Stimulated activated naive B cell treated with anti-CD40 and anti-IgM and Interleukin-4, amounts not matched to agents 10 μg/mL and 1 μg/mL and 100 μg/mL, for 72 hours (primary cell): ENCODE results near the gene TYSND1.
A peak's percentile ranks its signal among the peaks of the same experiment; 100 is the strongest.
"Not testable (repeated sequence)": the region's sequence is repeated elsewhere in the genome, so short reads cannot be mapped to it uniquely, and the experiment has no call there.

Experiments
- ATAC-seq, 2 donors: fragments of 150-1000 bp; cut with Tn5 transposase; replicated peaks; 2 replicates each; pipeline ENCODE4 v1.10.0; 2021; ENCODE audit warnings: moderate library complexity in 1 of 2
- DNase-seq: peaks from one replicate; pipeline ENCODE4 v3.0.0; 2021
- H3K27ac Mint-ChIP-seq: one replicate; pipeline ENCODE4 v1.8.0; 2022; ENCODE audit warnings: mild to moderate bottlenecking, mixed read lengths
- H3K27me3 Mint-ChIP-seq, 2 donors: one replicate each; pipeline ENCODE4 v1.8.0; 2022; ENCODE audit warnings: mixed read lengths in 2 of 2
- H3K36me3 Mint-ChIP-seq, 2 donors: one replicate each; pipeline ENCODE4 v1.8.0; 2022; ENCODE audit warnings: mixed read lengths in 2 of 2, mild to moderate bottlenecking in 1 of 2
- H3K4me1 Mint-ChIP-seq, 2 donors: one replicate each; pipeline ENCODE4 v1.8.0; 2022; ENCODE audit warnings: mixed read lengths in 2 of 2, mild to moderate bottlenecking in 1 of 2
- H3K4me3 Mint-ChIP-seq, 2 donors: one replicate each; pipeline ENCODE4 v1.8.0; 2022; ENCODE audit warnings: mild to moderate bottlenecking in 2 of 2, mixed read lengths in 2 of 2, moderate library complexity in 1 of 2
- H3K9me3 Mint-ChIP-seq, 2 donors: one replicate each; pipeline ENCODE4 v1.8.0; 2022; ENCODE audit warnings: mixed read lengths in 2 of 2, mild to moderate bottlenecking in 1 of 2

Gene TYSND1

DNA sequence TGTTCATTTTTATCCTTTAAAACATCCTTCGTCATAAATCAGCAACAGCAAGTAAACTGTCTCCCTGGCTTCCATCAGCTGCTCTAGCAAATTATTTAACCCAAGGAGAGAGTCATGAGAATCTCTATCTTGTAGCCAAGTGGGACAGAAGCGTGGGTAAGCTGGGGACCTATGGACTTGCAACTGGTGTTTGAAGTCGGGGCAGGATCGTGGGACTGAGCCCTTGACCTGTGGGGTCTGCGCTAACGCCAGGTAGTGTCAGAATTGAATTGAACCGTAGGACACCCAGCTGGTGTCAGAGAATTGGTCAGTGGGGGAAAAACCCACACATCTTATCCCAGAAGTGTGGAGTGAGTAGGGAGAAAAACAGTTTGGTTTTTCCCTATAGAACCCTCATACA lies 27.3 kb downstream of the TYSND1 start:
- DNase-seq (no peak), ATAC-seq (no peak)
- Mint-ChIP-seq H3K4me3 (no peak overlapping the region), H3K27ac (no peak overlapping the region), H3K4me1 (peaks cover 2 to 6% of the 10 kb centered on the region in 2 donors), H3K9me3 (no peaks in the 10 kb centered on the region), H3K27me3 (no peaks in the 10 kb centered on the region), H3K36me3 (peaks cover 24 to 30% of the 10 kb centered on the region in 2 donors)

- Mint-ChIP-seq H3K27me3 (no peaks in the 10 kb centered on the region), H3K9me3 (no peaks in the 10 kb centered on the region), H3K4me3 (no peak overlapping the region), H3K36me3 (peaks cover 26 to 33% of the 10 kb centered on the region in 2 donors), H3K27ac (no peak overlapping the region), H3K4me1 (peaks cover 2 to 6% of the 10 kb centered on the region in 2 donors)
- DNase-seq (no peak), ATAC-seq (no peak)
Observed at GRCh38 chr10:70118196-70118595, 28.3 kb downstream of the TYSND1 start.

GRCh38 chr10:70117646-70118045 lies 28.9 kb downstream of the TYSND1 start:
- DNase-seq (no peak), ATAC-seq (no peak)
- Mint-ChIP-seq H3K4me1 (peaks cover 5 to 6% of the 10 kb centered on the region in 2 donors), H3K36me3 (peaks cover 29 to 37% of the 10 kb centered on the region in 2 donors), H3K27me3 (no peaks in the 10 kb centered on the region), H3K27ac (no peak overlapping the region), H3K9me3 (no peaks in the 10 kb centered on the region), H3K4me3 (no peak overlapping the region)

DNA sequence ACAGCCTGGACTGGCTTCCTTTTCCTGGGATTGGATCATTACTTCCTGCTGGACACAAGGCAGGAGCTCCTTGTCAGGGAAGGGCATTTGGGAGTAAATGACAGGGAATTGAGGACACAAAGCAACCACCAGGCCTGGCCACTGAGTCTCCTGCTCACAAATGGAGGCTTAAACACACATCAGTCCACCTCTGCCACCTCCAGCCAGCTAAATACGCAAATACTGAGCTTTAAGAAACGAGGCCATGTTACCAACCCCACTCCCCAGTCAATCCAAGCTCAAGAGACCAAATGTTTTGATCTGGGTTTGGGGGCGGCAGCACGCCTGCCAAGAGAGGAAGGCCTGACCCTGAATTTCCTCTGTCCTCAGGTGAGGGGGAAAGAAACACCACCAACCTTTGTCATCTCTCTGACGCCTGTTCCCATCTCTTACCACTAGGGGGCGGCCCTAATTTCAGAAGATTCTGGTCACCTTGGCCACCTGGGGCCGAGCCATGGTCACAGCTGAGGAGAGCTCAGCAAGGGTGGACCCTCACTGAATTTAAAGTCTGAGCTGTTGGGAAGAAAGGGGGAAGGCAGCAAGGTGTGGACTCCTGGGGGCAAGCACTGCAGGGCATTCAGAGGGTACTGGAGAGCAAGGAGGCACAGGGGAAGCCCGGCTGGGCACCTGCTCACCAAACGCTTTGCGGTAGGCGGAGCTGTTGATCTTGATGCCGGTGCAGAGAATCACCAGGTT lies 30.4 kb downstream of the TYSND1 start:
- Mint-ChIP-seq H3K27me3 (no peaks in the 10 kb centered on the region), H3K4me1 (peaks cover 5 to 6% of the 10 kb centered on the region in 2 donors), H3K27ac (no peak overlapping the region), H3K36me3 (peaks cover 34 to 38% of the 10 kb centered on the region in 2 donors), H3K9me3 (no peaks in the 10 kb centered on the region), H3K4me3 (no peak overlapping the region)
- ATAC-seq: peak; percentile 75 to 81
- DNase-seq: peak; percentile 19

DNA sequence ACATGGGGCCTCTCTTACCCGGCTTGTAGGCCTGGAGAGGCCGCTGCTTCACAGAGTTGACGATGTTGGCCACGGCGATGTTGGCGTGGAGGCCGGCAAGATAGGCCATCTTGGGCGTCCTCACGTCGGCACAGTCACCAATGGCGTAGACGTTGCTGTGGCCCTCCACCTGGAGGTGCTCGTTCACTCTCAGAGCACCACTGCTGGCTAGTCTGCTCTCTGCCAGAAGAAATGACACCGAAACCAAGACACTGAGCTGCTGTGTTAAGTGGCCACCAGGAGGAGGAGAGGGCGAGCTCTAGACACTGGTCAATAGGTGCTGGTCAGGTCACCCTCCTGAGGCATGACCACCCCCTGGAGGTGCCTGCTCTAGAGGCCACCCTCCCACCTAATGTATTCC lies 31.6 kb downstream of the TYSND1 start:
- Mint-ChIP-seq H3K27ac (no peak overlapping the region), H3K4me1 (peaks cover 5 to 6% of the 10 kb centered on the region in 2 donors), H3K27me3 (no peaks in the 10 kb centered on the region), H3K36me3 (peaks cover 26 to 33% of the 10 kb centered on the region in 2 donors), H3K4me3 (no peak overlapping the region), H3K9me3 (no peaks in the 10 kb centered on the region)
- DNase-seq (no peak), ATAC-seq (no peak)

- no peak for ATAC-seq
- Mint-ChIP-seq H3K9me3 (no peaks in the 10 kb centered on the region), H3K4me3 (no peak overlapping the region), H3K27ac (no peak overlapping the region), H3K36me3 (peaks cover 26 to 34% of the 10 kb centered on the region in 2 donors), H3K27me3 (no peaks in the 10 kb centered on the region), H3K4me1 (peaks cover 7 to 11% of the 10 kb centered on the region in 2 donors)
- DNase-seq: no peak
Observed at GRCh38 chr10:70112071-70112470, 34.4 kb downstream of the TYSND1 start.

DNA sequence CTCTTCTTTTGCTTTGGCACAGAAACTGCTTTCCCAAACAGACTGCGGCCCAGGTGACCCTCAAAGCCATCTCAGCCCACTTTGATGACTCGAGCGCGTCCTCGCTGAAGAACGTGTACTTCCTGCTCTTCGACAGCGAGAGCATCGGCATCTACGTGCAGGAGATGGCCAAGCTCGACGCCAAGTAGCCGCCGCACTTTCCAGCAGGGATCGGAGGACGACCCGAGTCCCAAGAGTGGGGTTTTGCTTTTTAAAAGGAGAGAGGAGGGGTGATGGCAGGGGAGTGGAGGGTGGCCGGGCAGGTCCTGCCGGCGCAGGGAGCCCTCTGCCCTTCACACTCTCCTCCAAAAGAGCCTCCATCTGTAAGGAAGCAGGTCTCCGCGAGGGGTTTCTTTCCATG lies 35.0 kb downstream of the TYSND1 start:
- no peak overlapping the region for H3K27ac Mint-ChIP-seq
- no peak for ATAC-seq

GRCh38 chr10:70109064-70109729 lies 37.3 kb downstream of the TYSND1 start:
- Mint-ChIP-seq H3K27ac (peak overlapping the region; percentile 14), H3K4me3 (no peak overlapping the region), H3K9me3 (no peaks in the 10 kb centered on the region), H3K36me3 (peaks cover 20 to 24% of the 10 kb centered on the region in 2 donors), H3K4me1 (peaks cover 5% of the 10 kb centered on the region in 2 donors), H3K27me3 (no peaks in the 10 kb centered on the region)
- DNase-seq (no peak), ATAC-seq (no peak)

More for the DNA sequence above, 35.0 kb downstream of the TYSND1 start:
- Mint-ChIP-seq H3K36me3 (peaks cover 26 to 30% of the 10 kb centered on the region in 2 donors), H3K4me3 (no peak overlapping the region), H3K27me3 (no peaks in the 10 kb centered on the region), H3K4me1 (peaks cover 7 to 11% of the 10 kb centered on the region in 2 donors), H3K9me3 (no peaks in the 10 kb centered on the region)
- no peak for DNase-seq

DNA sequence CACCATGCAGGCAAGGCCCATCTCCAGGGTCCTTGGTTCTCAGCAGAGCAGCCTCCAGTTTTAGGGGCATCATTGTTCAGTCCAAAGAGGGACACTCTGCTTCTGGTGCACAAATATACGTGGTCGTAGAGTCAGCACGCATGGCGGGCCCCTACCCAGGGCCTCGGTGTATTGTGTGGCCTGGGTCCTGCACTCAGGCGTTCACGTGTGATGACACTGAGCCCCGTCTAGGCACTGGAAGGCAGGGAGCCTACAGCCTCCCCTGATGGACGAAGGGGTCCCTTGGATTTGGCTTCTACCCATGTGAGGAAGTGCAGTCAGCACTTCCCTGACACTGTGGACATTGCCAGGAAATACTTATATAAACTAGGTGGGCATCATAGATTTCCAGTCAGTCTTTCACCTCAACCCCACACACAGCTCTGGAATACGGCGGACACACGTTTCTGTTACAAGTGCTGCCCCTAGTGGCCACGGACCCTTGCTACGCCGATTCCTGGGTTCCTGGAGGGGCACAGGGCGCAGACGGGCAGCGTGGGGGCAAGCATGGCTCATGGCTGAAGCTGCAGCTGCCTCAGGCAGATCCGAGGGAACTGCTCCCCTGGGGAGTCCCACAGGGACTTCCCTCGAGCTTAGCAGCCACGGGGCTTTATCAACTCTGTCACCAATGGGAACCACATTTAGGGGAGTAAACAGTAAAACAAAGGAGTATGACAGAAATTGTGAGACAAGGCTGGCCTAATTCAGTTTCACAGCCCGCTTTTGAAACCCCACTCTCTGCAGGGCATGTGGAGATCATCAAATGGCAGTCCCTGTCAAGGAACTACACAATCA lies 39.3 kb downstream of the TYSND1 start:
- DNase-seq (peak; percentile 9), ATAC-seq (peak; percentile 29 to 67)
- Mint-ChIP-seq H3K27ac (no peak overlapping the region), H3K4me3 (no peak overlapping the region), H3K9me3 (no peaks in the 10 kb centered on the region), H3K27me3 (no peaks in the 10 kb centered on the region), H3K36me3 (peaks cover 7 to 9% of the 10 kb centered on the region in 2 donors), H3K4me1 (peaks cover 2 to 5% of the 10 kb centered on the region in 2 donors)

DNA sequence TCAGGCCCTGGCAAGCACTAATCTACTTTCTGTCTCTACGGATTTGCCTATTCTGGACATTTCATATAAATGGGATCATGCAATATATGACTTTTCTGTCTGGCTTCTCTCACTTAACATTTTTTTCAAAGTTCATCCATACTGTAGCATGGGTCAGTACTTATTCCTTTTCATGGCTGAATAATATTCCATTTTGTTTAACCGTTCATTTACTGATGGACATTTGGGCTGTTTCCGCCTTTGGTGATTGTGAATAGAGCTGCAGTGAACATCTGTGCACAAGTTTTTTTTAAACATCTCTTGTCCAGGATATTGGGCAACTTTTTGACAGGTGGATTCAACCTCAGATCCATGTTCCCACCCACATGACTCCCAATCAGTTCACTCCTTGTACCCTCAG lies 44.8 kb downstream of the TYSND1 start:
- H3K9me3 Mint-ChIP-seq: peaks cover 0 to 4% of the 10 kb centered on the region in 2 donors
- H3K27ac Mint-ChIP-seq: no peak overlapping the region
- DNase-seq: no peak
- H3K27me3 Mint-ChIP-seq: no peaks in the 10 kb centered on the region
- H3K36me3 Mint-ChIP-seq: peaks cover 0 to 5% of the 10 kb centered on the region in 2 donors
- no peak overlapping the region for H3K4me3 Mint-ChIP-seq
- no peak for ATAC-seq
- H3K4me1 Mint-ChIP-seq: no peaks in the 10 kb centered on the region

- not testable (repeated sequence) for H3K27me3 Mint-ChIP-seq, H3K27ac Mint-ChIP-seq, DNase-seq, H3K9me3 Mint-ChIP-seq, H3K36me3 Mint-ChIP-seq, H3K4me1 Mint-ChIP-seq, ATAC-seq, H3K4me3 Mint-ChIP-seq
Observed at GRCh38 chr10:70101068-70101562, 45.4 kb downstream of the TYSND1 start.

GRCh38 chr10:70098271-70098670 lies 48.2 kb downstream of the TYSND1 start:
- Mint-ChIP-seq H3K4me3 (no peak overlapping the region), H3K27me3 (no peaks in the 10 kb centered on the region), H3K36me3 (peaks cover 0 to 5% of the 10 kb centered on the region in 2 donors), H3K9me3 (peaks cover 0 to 4% of the 10 kb centered on the region in 2 donors), H3K4me1 (no peaks in the 10 kb centered on the region), H3K27ac (no peak overlapping the region)
- ATAC-seq: no peak
- no peak for DNase-seq

DNA sequence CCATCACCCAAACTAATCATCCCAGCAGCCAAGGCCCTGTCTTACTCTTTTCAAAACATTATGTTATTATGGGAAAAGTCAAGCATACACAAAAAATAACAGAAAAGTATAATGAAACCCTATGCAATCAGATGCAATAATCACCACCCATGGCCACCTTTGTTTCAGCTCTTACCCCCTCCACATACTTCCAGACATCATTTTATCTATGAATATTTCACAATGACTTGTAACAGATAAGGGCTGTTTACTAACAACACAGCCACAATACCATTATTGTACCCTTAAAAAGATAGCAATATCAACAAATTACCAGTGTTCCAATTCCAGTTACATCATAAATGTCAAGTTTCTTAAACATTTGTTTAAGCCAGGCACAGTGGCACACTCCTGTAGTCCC lies 49.0 kb downstream of the TYSND1 start:
- ATAC-seq (no peak), DNase-seq (no peak)
- Mint-ChIP-seq H3K4me3 (no peak overlapping the region), H3K27ac (no peak overlapping the region), H3K27me3 (no peaks in the 10 kb centered on the region), H3K4me1 (no peaks in the 10 kb centered on the region), H3K36me3 (peaks cover 0 to 5% of the 10 kb centered on the region in 2 donors), H3K9me3 (peaks cover 0 to 4% of the 10 kb centered on the region in 2 donors)

DNA sequence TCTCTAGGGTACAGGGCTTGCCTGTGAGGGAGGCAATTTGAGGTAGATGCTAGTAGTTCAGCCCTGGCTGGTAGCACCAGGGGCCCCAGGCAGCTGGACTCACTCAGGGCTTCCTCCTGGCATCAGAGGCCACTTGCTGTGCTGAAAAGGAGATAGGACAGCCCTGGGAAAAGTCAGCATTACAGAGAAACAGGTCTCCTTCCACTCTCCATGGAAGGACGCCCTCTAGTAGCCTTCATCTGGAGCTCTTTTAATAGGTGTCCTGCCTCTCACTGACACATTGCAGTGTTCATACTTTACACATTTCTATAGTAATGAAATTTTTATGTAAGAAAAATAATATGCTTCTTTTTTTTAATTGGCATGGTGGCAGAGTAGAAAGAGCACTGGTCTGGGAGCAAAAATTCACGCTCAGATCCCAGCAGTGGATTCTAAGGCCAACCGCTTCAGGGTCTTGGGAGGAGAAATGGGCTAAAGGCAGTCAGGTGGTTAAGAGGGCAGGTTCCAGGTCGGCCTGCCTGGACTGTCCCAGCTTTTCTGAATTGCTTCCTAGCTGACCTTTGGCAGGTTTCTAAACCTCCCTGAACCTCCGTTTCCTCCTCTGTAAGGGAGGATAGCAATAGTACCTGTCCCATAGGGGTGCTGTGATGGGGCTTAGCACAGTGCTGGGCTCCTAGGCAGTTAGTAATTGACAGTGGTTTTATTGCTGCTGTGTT lies 49.6 kb downstream of the TYSND1 start:
- no peaks in the 10 kb centered on the region for H3K4me1 Mint-ChIP-seq
- ATAC-seq (no peak), DNase-seq (no peak)
- no peak overlapping the region for H3K27ac Mint-ChIP-seq
- H3K36me3 Mint-ChIP-seq: peaks cover 0 to 5% of the 10 kb centered on the region in 2 donors
- H3K27me3 Mint-ChIP-seq: no peaks in the 10 kb centered on the region
- H3K9me3 Mint-ChIP-seq: peaks cover 0 to 4% of the 10 kb centered on the region in 2 donors
- no peak overlapping the region for H3K4me3 Mint-ChIP-seq
